ENCODE results near the gene DUSP15. TPM values are rescaled to one million over a fixed set of nuclear protein-coding genes. Genes with fewer than 3 reads are reported as not detected.

Gene DUSP15
- polyA plus RNA-seq, 3 donors: not detected

- no peaks in the 10 kb centered on the region for H3K36me3 ChIP-seq (replicated peaks in 1 of 2; ENCODE audit: control insufficient read depth in 1 of 2, insufficient read depth in 2 of 2, low read length in 2 of 2)
- H3K9ac ChIP-seq (ENCODE audit: insufficient read depth, low read length, poor library complexity, severe bottlenecking): peak overlapping the region; percentile 22
- Mint-ChIP-seq H3K36me3 (no peaks in the 10 kb centered on the region), H3K4me3 (peak overlapping the region; percentile 92 to 96), H3K27ac (peak overlapping the region; percentile 76 to 95 (median 94)), H3K4me1 (peaks cover 17% of the 10 kb centered on the region), H3K27me3 (ENCODE audit: low read depth in 3 of 3) (peaks cover 4 to 6% (median 4%) of the 10 kb centered on the region in 3 donors), H3K9me3 (peaks cover 0 to 2% (median 0%) of the 10 kb centered on the region in 7 donors)
- intact Hi-C loops (cut with micrococcal nuclease): loop anchor here in 1 of 2 donors (5.0 kb wide), 1 partner anchor 73 kb away; the partner anchor contains the start of gene PDRG1
- no peaks in the 10 kb centered on the region for H3K9me3 ChIP-seq (replicated peaks in 1 of 2; ENCODE audit: control insufficient read depth in 1 of 2, insufficient read depth in 1 of 2, low read length in 2 of 2)
- peak; percentile 92 to 97 (median 96) for DNase-seq
- no peaks in the 10 kb centered on the region for H3K79me2 ChIP-seq (ENCODE audit: insufficient read depth, low read length)
- peak overlapping the region; percentile 84 for H3K4me2 ChIP-seq (replicated peaks; ENCODE audit: extremely low read depth, low read length, poor library complexity, severe bottlenecking)
- peaks cover 8 to 14% of the 10 kb centered on the region in 2 donors for H3K4me1 ChIP-seq (ENCODE audit: control insufficient read depth in 1 of 2, insufficient read depth in 2 of 2, low read length in 2 of 2)
- WGBS (ENCODE audit: insufficient coverage): 8% methylated on average over 33 of the region's 45 CpGs
- no peak for TF ChIP-seq CTCF (IDR thresholded peaks at IDR 0.05)
- H2AFZ ChIP-seq (ENCODE audit: insufficient read depth, low read depth, low read length, poor library complexity, severe bottlenecking): peak overlapping the region; percentile 77
- no peaks in the 10 kb centered on the region for H4K20me1 ChIP-seq (ENCODE audit: insufficient read depth, low read length)
- peak overlapping the region in 1 of 2 donors; percentile 57 for H3K27ac ChIP-seq (ENCODE audit: low read depth in 1 of 2, low read length in 2 of 2)
- peak overlapping the region; percentile 45 to 74 (median 49) for H3K4me3 ChIP-seq (replicated peaks in 1 of 3; ENCODE audit: low read depth in 2 of 3, low read length in 3 of 3)
- H3K27me3 ChIP-seq (ENCODE audit: control insufficient read depth in 2 of 2, insufficient read depth in 2 of 2, low read length in 2 of 2): no peaks in the 10 kb centered on the region
Observed at GRCh38 chr20:31879143-31879987, 9.0 kb upstream of the DUSP15 start.

GRCh38 chr20:31877684-31878083 lies 7.4 kb upstream of the DUSP15 start:
- H3K9me3 ChIP-seq (replicated peaks in 1 of 2; ENCODE audit: control insufficient read depth in 1 of 2, insufficient read depth in 1 of 2, low read length in 2 of 2): no peaks in the 10 kb centered on the region
- no peaks in the 10 kb centered on the region for H3K79me2 ChIP-seq (ENCODE audit: insufficient read depth, low read length)
- TF ChIP-seq CTCF (IDR thresholded peaks at IDR 0.05): no peak
- no peak for DNase-seq
- Mint-ChIP-seq H3K4me1 (peaks cover 17% of the 10 kb centered on the region), H3K36me3 (no peaks in the 10 kb centered on the region), H3K4me3 (no peak overlapping the region), H3K9me3 (peaks cover 0 to 2% (median 0%) of the 10 kb centered on the region in 7 donors), H3K27ac (no peak overlapping the region), H3K27me3 (ENCODE audit: low read depth in 3 of 3) (peaks cover 7 to 14% (median 9%) of the 10 kb centered on the region in 3 donors)
- H2AFZ ChIP-seq (ENCODE audit: insufficient read depth, low read depth, low read length, poor library complexity, severe bottlenecking): no peak overlapping the region
- H3K36me3 ChIP-seq (replicated peaks in 1 of 2; ENCODE audit: control insufficient read depth in 1 of 2, insufficient read depth in 2 of 2, low read length in 2 of 2): no peaks in the 10 kb centered on the region
- no peaks in the 10 kb centered on the region for H4K20me1 ChIP-seq (ENCODE audit: insufficient read depth, low read length)
- H3K27me3 ChIP-seq (ENCODE audit: control insufficient read depth in 2 of 2, insufficient read depth in 2 of 2, low read length in 2 of 2): peaks cover 0 to 4% of the 10 kb centered on the region in 2 donors
- intact Hi-C loops (cut with micrococcal nuclease): loop anchor here in 1 of 2 donors (5.0 kb wide), 1 partner anchor 75 kb away; the partner anchor contains the start of gene PDRG1
- no peak overlapping the region for H3K9ac ChIP-seq (ENCODE audit: insufficient read depth, low read length, poor library complexity, severe bottlenecking)
- no peak overlapping the region for H3K27ac ChIP-seq (ENCODE audit: low read depth in 1 of 2, low read length in 2 of 2)
- H3K4me2 ChIP-seq (replicated peaks; ENCODE audit: extremely low read depth, low read length, poor library complexity, severe bottlenecking): no peak overlapping the region
- peaks cover 8 to 14% of the 10 kb centered on the region in 2 donors for H3K4me1 ChIP-seq (ENCODE audit: control insufficient read depth in 1 of 2, insufficient read depth in 2 of 2, low read length in 2 of 2)
- no peak overlapping the region for H3K4me3 ChIP-seq (replicated peaks in 1 of 3; ENCODE audit: low read depth in 2 of 3, low read length in 3 of 3)

Data from CD14-positive monocyte (primary cell).